GM12801 (cell line): ENCODE data around the gene TUBB.

Experiments used
- TF ChIP-seq, protein P1 (sequence below): IDR thresholded peaks from one replicate; pipeline ENCODE4 v1.5.1; 2011; ENCODE audit warnings: control low read depth; ENCODE audit not compliant: insufficient read length; ENCODE audit errors: extremely low read depth

TUBB gene

DNA sequence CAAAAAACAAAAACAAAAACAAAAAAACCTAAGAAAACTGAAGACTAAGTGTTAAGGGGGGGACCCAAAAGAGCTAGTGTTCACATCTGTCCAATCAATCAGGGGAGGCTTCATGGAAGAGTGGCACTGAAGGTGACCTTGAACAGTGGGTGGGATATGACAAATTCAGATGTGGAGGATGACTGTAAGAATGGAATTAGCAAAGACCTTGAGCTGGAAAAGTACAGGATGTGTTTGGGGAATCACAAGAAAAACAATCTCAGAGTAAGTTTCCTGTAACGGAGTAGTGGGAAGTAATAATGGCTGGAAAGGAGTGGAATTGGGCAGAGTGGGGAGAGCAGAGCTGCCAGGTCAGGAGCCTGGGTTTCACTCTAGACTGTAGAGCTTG lies 27.1 kb downstream of the TUBB start:
- TF ChIP-seq, protein P1, sequence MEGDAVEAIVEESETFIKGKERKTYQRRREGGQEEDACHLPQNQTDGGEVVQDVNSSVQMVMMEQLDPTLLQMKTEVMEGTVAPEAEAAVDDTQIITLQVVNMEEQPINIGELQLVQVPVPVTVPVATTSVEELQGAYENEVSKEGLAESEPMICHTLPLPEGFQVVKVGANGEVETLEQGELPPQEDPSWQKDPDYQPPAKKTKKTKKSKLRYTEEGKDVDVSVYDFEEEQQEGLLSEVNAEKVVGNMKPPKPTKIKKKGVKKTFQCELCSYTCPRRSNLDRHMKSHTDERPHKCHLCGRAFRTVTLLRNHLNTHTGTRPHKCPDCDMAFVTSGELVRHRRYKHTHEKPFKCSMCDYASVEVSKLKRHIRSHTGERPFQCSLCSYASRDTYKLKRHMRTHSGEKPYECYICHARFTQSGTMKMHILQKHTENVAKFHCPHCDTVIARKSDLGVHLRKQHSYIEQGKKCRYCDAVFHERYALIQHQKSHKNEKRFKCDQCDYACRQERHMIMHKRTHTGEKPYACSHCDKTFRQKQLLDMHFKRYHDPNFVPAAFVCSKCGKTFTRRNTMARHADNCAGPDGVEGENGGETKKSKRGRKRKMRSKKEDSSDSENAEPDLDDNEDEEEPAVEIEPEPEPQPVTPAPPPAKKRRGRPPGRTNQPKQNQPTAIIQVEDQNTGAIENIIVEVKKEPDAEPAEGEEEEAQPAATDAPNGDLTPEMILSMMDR = no peak

DNA sequence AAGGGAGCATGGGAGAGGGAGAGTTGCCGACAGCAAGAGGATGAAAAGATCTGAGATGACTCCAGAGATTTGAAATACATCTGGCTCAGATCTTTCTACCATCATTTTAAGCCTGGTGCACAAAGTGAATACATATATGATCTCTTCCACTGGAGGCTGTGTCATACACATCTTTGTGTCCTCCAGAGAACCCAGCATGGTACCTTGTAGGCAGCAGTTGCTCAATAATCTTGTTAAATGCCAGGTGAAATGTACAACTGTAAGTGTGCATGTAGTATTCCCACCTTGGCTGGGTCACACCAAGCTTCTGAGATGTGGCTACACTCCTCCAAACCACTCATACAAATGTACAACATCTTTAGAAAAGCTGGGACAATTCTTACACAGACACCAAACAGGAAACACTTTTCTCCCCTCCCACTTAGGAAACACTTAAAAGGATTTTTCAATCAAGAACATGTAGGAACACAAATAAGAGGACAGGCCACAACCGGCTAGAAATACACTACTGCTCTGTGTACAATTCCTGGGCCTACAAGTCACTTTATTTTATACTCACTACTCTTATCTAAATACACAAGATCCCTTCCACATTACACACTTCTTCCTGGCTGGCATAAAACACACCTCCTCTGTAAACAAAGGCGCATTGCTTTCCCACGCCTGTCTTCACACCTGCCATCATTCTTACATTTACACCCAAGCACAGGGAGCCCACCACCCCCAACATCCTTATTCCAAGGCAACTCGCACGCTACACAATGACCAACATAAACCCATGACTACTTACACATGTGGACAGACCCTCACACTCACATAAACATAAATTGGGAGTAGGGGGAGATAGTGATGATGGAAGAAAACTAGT lies 28.0 kb downstream of the TUBB start:
- TF ChIP-seq, protein P1 = no peak

DNA sequence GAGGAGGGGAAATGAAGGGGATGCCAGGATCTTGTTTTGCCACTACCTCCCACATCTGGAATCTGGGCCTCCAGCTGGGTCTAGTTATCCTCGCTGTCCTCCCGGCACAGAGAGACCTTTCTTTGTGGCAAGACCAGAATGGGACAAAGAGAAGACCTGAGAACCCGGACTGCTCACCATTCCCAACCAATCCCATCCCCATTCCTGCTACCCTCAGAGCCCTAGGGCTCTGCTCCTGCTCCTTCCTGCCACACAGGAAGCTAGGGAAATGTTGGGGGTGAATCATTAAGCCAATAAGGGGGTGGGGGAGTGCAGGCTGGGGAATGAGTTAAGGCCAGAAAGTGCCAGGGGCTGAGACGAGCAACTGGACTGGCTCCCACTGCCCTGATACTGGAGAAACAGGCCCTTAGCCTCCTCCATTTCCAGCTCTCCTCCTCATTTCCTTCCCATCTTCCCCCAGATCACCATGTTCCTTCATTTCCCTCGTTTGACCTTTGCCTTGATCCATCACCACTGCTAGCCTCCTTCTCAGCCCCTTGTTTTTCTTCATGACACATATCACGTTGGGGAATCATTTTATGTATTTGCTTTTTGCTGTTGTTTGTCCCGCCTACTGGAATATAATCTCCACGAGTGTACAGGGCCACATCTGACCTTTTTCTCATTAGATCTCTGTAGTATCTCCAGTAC lies 28.8 kb downstream of the TUBB start:
- TF ChIP-seq, protein P1 = no peak

DNA sequence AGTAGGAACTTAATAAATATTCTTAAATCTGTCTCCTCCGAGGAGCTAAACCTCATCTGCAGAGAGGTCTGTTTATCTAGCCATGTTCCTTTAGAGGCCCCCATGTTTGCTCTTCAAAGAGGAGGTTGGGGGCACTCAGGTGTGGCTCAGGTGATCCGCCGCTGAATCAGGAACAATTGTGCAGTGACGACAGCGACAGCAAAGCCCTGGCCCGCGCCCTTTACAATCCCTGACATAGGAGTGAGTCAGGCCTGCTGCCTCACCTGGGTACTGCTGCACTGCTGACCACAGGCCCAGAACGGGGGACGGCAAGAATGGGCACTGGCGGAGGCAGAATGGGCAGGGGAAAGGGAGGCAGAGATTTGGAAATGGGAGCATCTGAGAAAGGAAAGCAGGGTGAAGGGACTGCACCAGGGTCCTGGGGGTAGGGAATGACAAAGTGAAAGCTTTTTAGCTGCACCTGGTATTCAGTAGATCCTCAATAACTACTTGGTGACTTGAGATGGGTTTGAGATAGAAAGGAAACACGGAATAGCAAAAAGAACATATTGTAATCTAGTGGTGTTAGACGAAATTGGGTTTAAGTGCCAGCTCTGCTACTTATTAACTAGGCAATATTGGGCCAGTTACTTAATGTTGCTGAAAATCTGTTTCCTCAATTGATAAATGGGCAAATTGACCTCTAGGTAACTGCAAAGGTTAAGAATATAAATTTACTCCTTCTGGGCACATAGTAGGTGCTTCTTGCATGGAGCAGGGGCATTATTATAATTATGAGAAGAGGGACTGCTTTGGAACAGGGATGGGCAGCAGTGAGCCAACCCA lies 29.6 kb downstream of the TUBB start:
- TF ChIP-seq, protein P1 = no peak

DNA sequence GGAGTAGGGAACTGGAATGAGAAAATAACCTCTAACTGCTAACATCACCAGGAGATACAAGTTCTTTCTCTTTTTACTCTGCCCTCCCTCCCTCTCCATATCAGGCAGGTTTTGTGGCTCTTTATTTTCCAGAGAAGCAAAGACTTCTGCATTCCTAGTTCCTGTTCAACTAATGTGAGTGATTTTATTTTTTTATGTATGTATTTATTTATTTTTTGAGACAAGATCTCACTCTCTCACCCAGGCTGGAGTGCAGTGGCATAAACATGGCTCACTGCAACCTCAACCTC lies 30.2 kb downstream of the TUBB start:
- TF ChIP-seq, protein P1 = no peak

DNA sequence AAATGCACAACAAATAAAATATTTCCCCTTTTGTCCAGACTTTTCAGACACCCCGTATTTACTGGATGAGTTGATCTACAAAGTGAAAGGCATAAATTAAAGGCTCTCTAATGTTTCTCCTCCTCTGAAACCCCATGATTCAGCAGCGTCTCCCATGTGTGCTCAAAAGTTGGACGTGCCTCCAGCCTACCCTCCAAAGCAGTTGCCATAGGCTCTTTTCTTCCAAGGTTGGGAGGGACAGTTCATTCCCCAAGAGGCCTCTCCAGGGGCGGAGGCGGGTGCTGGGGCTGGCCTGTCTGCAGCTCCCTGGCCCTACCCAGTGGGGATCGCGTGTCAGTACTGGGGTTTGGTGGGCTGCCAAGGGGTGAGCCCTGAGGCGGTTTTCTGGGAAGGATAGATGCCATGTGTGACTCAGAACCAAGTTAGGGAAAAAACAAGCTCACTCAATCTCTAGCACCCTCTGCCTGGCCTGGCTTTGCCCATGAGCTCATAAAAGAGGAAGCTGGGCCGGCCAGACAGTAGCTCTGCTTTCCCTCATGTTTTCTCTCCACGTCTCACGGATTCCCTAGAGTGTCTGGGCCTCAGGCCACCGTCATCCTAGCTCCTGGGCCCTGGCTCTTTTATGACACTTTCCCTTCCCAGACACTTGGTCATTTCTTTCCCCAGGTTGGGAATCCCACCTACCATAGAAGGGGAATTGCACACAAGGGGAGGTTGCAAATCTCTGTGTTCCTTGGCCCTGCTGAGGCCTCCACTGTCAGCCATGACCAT lies 32.2 kb downstream of the TUBB start:
- TF ChIP-seq, protein P1 = no peak

DNA sequence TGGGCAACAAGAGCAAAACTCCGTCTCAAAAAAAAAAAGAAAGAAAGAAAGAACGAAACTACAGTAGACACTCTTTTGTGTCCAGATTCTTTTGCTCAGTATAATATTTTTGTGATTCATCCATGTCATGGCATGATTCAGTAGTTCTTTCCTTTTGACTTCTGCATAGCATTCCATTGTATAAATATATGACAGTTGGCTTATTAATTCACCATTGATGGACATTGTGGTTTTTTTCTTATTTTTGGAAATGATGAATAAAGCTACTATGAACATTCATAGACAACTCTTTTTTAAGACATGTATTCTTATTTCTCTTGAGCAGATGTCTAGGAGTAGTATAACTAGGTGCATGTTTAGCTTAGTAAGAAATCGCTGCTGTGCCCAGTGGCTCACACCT lies 34.5 kb downstream of the TUBB start:
- TF ChIP-seq, protein P1 = no peak
